HepG2 (cell line): Measurements from ENCODE around the gene GLRX5. TPM values are rescaled to one million over a fixed set of nuclear protein-coding genes. Genes with fewer than 3 reads are reported as not detected.

Experiments used
- BRD4 ChIP-seq: sonication (generic); formaldehyde crosslinking; IDR thresholded peaks from 2 replicates; pipeline ENCODE4 v1.4.0; 2020; ENCODE audit warnings: missing genetic modification reagents
- CREM ChIP-seq, 2 experiments: sonication (generic) in 1 of 2; formaldehyde crosslinking in 1 of 2; IDR thresholded peaks; 2 replicates each; pipeline versions ENCODE4 v1.4.0 to v1.6.1; 2016 to 2020; ENCODE audit warnings: antibody characterized with exemption in 1 of 2, mild to moderate bottlenecking in 1 of 2, missing genetic modification reagents in 1 of 2
- DR1 ChIP-seq: sonication (generic); formaldehyde crosslinking; IDR thresholded peaks from 2 replicates; pipeline ENCODE4 v1.8.0; 2021; ENCODE audit warnings: mild to moderate bottlenecking, missing genetic modification reagents, inconsistent platforms
- ELF3 ChIP-seq: IDR thresholded peaks from 2 replicates; pipeline ENCODE4 v1.6.1; 2016; ENCODE audit warnings: missing genetic modification reagents, missing compliant biosample characterization
- GZF1 ChIP-seq: sonication (generic); formaldehyde crosslinking; IDR thresholded peaks from 2 replicates; pipeline ENCODE4 v1.5.1; 2020; ENCODE audit warnings: mild to moderate bottlenecking, missing genetic modification reagents
- JUN ChIP-seq: sonication (generic); formaldehyde crosslinking; IDR thresholded peaks from 2 replicates; pipeline ENCODE4 v1.4.0; 2020; ENCODE audit warnings: mild to moderate bottlenecking, missing genetic modification reagents
- MAFF ChIP-seq: IDR thresholded peaks from 2 replicates; pipeline ENCODE4 v1.6.1; 2011; ENCODE audit warnings: low read depth, low read length, improper control_type of control experiment
- NFE2L1 ChIP-seq: sonication (generic); formaldehyde crosslinking; IDR thresholded peaks from 2 replicates; pipeline ENCODE4 v1.4.0; 2020; ENCODE audit warnings: missing genetic modification reagents, mild to moderate bottlenecking, borderline replicate concordance
- NRL ChIP-seq: sonication (generic); formaldehyde crosslinking; IDR thresholded peaks from 2 replicates; pipeline ENCODE4 v1.5.0; 2020; ENCODE audit warnings: missing genetic modification reagents, mild to moderate bottlenecking, moderate library complexity, borderline replicate concordance
- REPIN1 ChIP-seq: sonication (generic); formaldehyde crosslinking; IDR thresholded peaks from 2 replicates; pipeline ENCODE4 v1.8.0; 2022; ENCODE audit warnings: missing genetic modification reagents, low read depth, mild to moderate bottlenecking, borderline replicate concordance
- SETDB1 ChIP-seq: sonication (generic); formaldehyde crosslinking; IDR thresholded peaks from 2 replicates; pipeline ENCODE4 v1.5.1; 2020; ENCODE audit warnings: missing genetic modification reagents, mild to moderate bottlenecking, borderline replicate concordance
- SRSF9 ChIP-seq: fragments of 200-400 bp; formaldehyde crosslinking; IDR thresholded peaks from 2 replicates; pipeline ENCODE4 v1.6.1; 2018; ENCODE audit warnings: borderline replicate concordance, mild to moderate bottlenecking, low read depth, low read length; ENCODE audit not compliant: insufficient read depth, poor library complexity, severe bottlenecking
- U2AF1 ChIP-seq: fragments of 200-400 bp; formaldehyde crosslinking; optimal IDR thresholded peaks from 2 replicates; pipeline ENCODE3; 2017; ENCODE audit warnings: mild to moderate bottlenecking, low read depth, low read length
- ZKSCAN1 ChIP-seq: fragments of 150-350 bp; IDR thresholded peaks from 2 replicates; pipeline ENCODE4 v1.6.1; 2014; ENCODE audit warnings: low read length
- ZNF101 ChIP-seq: sonication (generic); formaldehyde crosslinking; IDR thresholded peaks from 2 replicates; pipeline ENCODE4 v1.4.0; 2020; ENCODE audit warnings: mild to moderate bottlenecking, low read depth, missing genetic modification reagents, borderline replicate concordance
- ZNF136 ChIP-seq: sonication (generic); formaldehyde crosslinking; IDR thresholded peaks from 2 replicates; pipeline ENCODE4 v1.8.1; 2022; ENCODE audit warnings: low read depth, mild to moderate bottlenecking, moderate library complexity, missing genetic modification reagents
- ZNF558 ChIP-seq: sonication (generic); formaldehyde crosslinking; IDR thresholded peaks from 2 replicates; pipeline ENCODE4 v1.9.0; 2022; ENCODE audit warnings: mild to moderate bottlenecking, missing genetic modification reagents, borderline replicate concordance
- ZNF782 ChIP-seq: sonication (generic); formaldehyde crosslinking; IDR thresholded peaks from 2 replicates; pipeline ENCODE4 v1.4.0; 2020; ENCODE audit warnings: missing genetic modification reagents, mild to moderate bottlenecking, borderline replicate concordance
- ZSCAN20 ChIP-seq: sonication (generic); formaldehyde crosslinking; IDR thresholded peaks from 2 replicates; pipeline ENCODE4 v1.4.0; 2020; ENCODE audit warnings: missing genetic modification reagents, mild to moderate bottlenecking, borderline replicate concordance
- polyA plus RNA-seq, 8 experiments: library from polyadenylated mRNA; depleted of rRNA in 3 of 8; stranded (reverse) in 7 of 8; unstranded in 1 of 8; fragments of >200 nt; fragmentation: Illumina TruSeq in 4 of 8; extraction: Trizol in 4 of 8; gene quantifications; 2 replicates each; pipeline versions ENCODE4 v1.2.1 to v1.2.3, GENCODE V29; 2011 to 2016; ENCODE audit warnings: low read depth in 4 of 8, missing spikeins in 1 of 8, mixed read lengths in 1 of 8; ENCODE audit not compliant: insufficient read depth in 1 of 8
- total RNA-seq, 5 experiments: library from RNA; depleted of rRNA; stranded (reverse); fragments of >200 nt; fragmentation: Illumina TruSeq; extraction: Trizol; gene quantifications; 2 replicates each; pipeline ENCODE4 v1.2.3, GENCODE V29; 2016; ENCODE audit warnings: low read depth in 1 of 5
- TF ChIP-seq, protein P1 (sequence below): sonication (generic); formaldehyde crosslinking; IDR thresholded peaks from 2 replicates; pipeline ENCODE4 v1.4.0; 2020; ENCODE audit warnings: missing genetic modification reagents, mild to moderate bottlenecking, borderline replicate concordance
- TF ChIP-seq, protein P2 (sequence below): sonication (generic); formaldehyde crosslinking; IDR thresholded peaks from 2 replicates; pipeline ENCODE4 v1.8.0; 2022; ENCODE audit warnings: mild to moderate bottlenecking, missing genetic modification reagents
- TF ChIP-seq, protein P3 (sequence below): sonication (generic); formaldehyde crosslinking; IDR thresholded peaks from 2 replicates; pipeline ENCODE4 v1.4.0; 2020; ENCODE audit warnings: missing genetic modification reagents
- TF ChIP-seq, protein P4 (sequence below): sonication (generic); formaldehyde crosslinking; IDR thresholded peaks from 2 replicates; pipeline ENCODE4 v1.8.1; 2023; ENCODE audit warnings: mild to moderate bottlenecking, inconsistent platforms, moderate library complexity, missing genetic modification reagents, borderline replicate concordance

The GLRX5 gene
- total and polyA plus RNA-seq, 2 of the 13 experiments (the other 11 are each of a cell fraction or from before 2014, with no cell fraction given) = 122 to 146 TPM

DNA sequence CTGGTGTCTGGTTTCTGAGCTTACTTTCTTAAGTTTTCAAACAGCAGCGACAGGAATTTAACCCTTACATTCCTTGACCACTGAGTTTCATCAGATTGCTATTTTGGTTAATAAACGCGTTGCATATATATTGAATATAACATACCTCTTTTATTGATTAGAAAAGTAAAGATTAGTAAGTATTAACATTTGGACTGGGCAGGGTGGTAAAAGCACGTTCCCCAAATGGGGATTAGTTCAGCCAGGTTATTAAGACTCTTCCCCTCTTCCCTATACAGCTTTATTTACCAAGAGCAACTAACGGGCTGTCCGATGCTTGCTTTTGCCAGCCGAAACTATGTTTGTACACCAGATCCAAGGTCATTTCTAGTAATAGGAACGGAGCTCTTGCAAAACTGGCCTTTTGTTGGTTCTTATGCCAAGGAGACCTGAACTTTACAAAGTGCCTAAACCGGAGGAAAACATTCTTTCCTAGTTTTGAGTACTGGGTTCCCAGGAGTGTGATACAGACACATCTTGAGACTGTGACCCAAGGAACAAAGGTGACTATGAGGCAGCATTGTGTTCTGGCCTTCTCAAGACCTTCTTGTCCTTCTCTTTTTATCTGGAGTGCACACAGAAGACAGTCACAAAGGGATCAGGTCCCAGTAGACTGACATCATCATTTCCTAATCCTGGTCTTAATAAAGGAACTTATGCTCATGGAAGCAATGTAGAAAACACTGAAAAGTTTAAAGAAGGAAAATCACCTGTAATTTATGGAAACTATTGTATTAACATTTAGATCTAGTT is 2.6 kb downstream of the GLRX5 start (continued):
- TF ChIP-seq, protein P1, sequence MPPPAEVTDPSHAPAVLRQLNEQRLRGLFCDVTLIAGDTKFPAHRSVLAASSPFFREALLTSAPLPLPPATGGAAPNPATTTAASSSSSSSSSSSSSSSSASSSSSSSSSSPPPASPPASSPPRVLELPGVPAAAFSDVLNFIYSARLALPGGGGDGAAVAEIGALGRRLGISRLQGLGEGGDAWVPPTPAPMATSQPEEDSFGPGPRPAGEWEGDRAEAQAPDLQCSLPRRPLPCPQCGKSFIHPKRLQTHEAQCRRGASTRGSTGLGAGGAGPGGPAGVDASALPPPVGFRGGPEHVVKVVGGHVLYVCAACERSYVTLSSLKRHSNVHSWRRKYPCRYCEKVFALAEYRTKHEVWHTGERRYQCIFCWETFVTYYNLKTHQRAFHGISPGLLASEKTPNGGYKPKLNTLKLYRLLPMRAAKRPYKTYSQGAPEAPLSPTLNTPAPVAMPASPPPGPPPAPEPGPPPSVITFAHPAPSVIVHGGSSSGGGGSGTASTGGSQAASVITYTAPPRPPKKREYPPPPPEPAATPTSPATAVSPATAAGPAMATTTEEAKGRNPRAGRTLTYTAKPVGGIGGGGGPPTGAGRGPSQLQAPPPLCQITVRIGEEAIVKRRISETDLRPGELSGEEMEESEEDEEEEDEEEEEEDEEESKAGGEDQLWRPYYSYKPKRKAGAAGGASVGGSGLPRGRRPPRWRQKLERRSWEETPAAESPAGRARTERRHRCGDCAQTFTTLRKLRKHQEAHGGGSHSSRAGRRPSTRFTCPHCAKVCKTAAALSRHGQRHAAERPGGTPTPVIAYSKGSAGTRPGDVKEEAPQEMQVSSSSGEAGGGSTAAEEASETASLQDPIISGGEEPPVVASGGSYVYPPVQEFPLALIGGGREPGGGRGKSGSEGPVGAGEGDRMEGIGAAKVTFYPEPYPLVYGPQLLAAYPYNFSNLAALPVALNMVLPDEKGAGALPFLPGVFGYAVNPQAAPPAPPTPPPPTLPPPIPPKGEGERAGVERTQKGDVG = no peak
- TF ChIP-seq, protein P2, sequence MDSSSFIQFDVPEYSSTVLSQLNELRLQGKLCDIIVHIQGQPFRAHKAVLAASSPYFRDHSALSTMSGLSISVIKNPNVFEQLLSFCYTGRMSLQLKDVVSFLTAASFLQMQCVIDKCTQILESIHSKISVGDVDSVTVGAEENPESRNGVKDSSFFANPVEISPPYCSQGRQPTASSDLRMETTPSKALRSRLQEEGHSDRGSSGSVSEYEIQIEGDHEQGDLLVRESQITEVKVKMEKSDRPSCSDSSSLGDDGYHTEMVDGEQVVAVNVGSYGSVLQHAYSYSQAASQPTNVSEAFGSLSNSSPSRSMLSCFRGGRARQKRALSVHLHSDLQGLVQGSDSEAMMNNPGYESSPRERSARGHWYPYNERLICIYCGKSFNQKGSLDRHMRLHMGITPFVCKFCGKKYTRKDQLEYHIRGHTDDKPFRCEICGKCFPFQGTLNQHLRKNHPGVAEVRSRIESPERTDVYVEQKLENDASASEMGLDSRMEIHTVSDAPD (CRISPR knock-in tag) = peak; percentile 85
- peak; percentile 56; the same call in 1 of the 2 replicates for TF ChIP-seq JUN
- TF ChIP-seq ZNF782 (CRISPR knock-in tag) = no peak
- no peak for TF ChIP-seq ZSCAN20 (CRISPR knock-in tag)
- no peak for TF ChIP-seq BRD4
- TF ChIP-seq ZNF101 (CRISPR knock-in tag) = no peak
- TF ChIP-seq, protein P3, sequence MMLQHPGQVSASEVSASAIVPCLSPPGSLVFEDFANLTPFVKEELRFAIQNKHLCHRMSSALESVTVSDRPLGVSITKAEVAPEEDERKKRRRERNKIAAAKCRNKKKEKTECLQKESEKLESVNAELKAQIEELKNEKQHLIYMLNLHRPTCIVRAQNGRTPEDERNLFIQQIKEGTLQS (CRISPR knock-in tag) = 0 out of 2 replicates have a peak, but pooled peaks have one; percentile 18
- peak; percentile 73; the same call in 1 of the 2 replicates for TF ChIP-seq REPIN1 (CRISPR knock-in tag)
- no peak for TF ChIP-seq GZF1
- no peak for TF ChIP-seq ZNF136 (CRISPR knock-in tag)
- peak; percentile 73 for TF ChIP-seq CREM (IDR thresholded peaks at IDR 0.05)
- TF ChIP-seq CREM (CRISPR knock-in tag; IDR thresholded peaks at IDR 0.05) = no peak
- TF ChIP-seq ZNF558 (CRISPR knock-in tag) = no peak; the same call in 1 of the 2 replicates
- TF ChIP-seq SRSF9 = no peak
- no peak for TF ChIP-seq ZKSCAN1
- TF ChIP-seq MAFF = no peak
- no peak for TF ChIP-seq NFE2L1
- TF ChIP-seq, protein P4, sequence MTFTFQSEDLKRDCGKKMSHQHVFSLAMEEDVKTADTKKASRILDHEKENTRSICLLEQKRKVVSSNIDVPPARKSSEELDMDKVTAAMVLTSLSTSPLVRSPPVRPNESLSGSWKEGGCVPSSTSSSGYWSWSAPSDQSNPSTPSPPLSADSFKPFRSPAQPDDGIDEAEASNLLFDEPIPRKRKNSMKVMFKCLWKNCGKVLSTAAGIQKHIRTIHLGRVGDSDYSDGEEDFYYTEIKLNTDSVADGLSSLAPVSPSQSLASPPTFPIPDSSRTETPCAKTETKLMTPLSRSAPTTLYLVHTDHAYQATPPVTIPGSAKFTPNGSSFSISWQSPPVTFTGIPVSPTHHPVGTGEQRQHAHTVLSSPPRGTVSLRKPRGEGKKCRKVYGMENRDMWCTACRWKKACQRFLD (CRISPR knock-in tag) = no peak
- TF ChIP-seq U2AF1 = no peak
- no peak for TF ChIP-seq NRL (CRISPR knock-in tag)
- no peak for TF ChIP-seq SETDB1
- no peak for TF ChIP-seq DR1
- peak; percentile 82 for TF ChIP-seq ELF3
